Activated B cell treated with CpG ODN at 0.5 μM for 24 hours (primary cell): ENCODE data around the gene BBLN. TPM values are rescaled to one million over a fixed set of nuclear protein-coding genes. Genes with fewer than 3 reads are reported as not detected.

Source experiments
- ATAC-seq: fragments of 200-7000 bp; cut with Tn5 transposase; one replicate; pipeline ENCODE4 v1.10.0; 2021; ENCODE audit warnings: low read depth, mild to moderate bottlenecking, moderate library complexity
- CTCF ChIA-PET: fragments of 350-600 bp; sonication (Branson Sonifier 250); formaldehyde crosslinking; loops from one replicate; lab custom pipeline; 2021; ENCODE audit warnings: antibody characterized with exemption; lab: Charles Lee
- POLR2A ChIA-PET: fragments of 350-600 bp; sonication (Branson Sonifier 250); formaldehyde crosslinking; loops from one replicate; lab custom pipeline; 2021; ENCODE audit warnings: antibody characterized with exemption; lab: Charles Lee
- DNase-seq: peaks from one replicate; pipeline ENCODE4 v3.0.0; 2022
- H3K27ac Mint-ChIP-seq: one replicate; pipeline ENCODE4 v1.8.0; 2020; ENCODE audit warnings: mixed read lengths
- H3K27me3 Mint-ChIP-seq: one replicate; pipeline ENCODE4 v1.8.0; 2021; ENCODE audit warnings: mixed read lengths
- H3K36me3 Mint-ChIP-seq: one replicate; pipeline ENCODE4 v1.8.0; 2021; ENCODE audit warnings: low read depth, mixed read lengths
- H3K4me1 Mint-ChIP-seq: one replicate; pipeline ENCODE4 v1.8.0; 2021; ENCODE audit warnings: mixed read lengths
- H3K4me3 Mint-ChIP-seq: one replicate; pipeline ENCODE4 v1.8.0; 2020; ENCODE audit warnings: mild to moderate bottlenecking, mixed read lengths
- H3K9me3 Mint-ChIP-seq: one replicate; pipeline ENCODE4 v1.8.0; 2020; ENCODE audit warnings: mixed read lengths
- intact Hi-C: fragments of 100-400 bp; cut with micrococcal nuclease; formaldehyde crosslinking; loops from one replicate; pipeline ENCODE4 v1.15.1; 2024
- total RNA-seq: library from RNA; stranded (reverse); gene quantifications from 2 replicates; pipeline ENCODE4 v1.2.3, GENCODE V29; 2022
- TF ChIP-seq, protein P1 (sequence below): fragments of 200-600 bp; IDR thresholded peaks from one replicate; pipeline ENCODE4 v1.8.0; 2022; ENCODE audit warnings: antibody characterized with exemption, mild to moderate bottlenecking

The BBLN gene
- total RNA-seq, 1 donor from 2014 or later, result 47.7 TPM

- TF ChIP-seq, protein P1, sequence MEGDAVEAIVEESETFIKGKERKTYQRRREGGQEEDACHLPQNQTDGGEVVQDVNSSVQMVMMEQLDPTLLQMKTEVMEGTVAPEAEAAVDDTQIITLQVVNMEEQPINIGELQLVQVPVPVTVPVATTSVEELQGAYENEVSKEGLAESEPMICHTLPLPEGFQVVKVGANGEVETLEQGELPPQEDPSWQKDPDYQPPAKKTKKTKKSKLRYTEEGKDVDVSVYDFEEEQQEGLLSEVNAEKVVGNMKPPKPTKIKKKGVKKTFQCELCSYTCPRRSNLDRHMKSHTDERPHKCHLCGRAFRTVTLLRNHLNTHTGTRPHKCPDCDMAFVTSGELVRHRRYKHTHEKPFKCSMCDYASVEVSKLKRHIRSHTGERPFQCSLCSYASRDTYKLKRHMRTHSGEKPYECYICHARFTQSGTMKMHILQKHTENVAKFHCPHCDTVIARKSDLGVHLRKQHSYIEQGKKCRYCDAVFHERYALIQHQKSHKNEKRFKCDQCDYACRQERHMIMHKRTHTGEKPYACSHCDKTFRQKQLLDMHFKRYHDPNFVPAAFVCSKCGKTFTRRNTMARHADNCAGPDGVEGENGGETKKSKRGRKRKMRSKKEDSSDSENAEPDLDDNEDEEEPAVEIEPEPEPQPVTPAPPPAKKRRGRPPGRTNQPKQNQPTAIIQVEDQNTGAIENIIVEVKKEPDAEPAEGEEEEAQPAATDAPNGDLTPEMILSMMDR, result no peak
- no peak overlapping the region for H3K4me3 Mint-ChIP-seq
- no peak for DNase-seq
- ChIA-PET CTCF (no interaction called here), POLR2A (no interaction called here)
- no peaks in the 10 kb centered on the region for H3K9me3 Mint-ChIP-seq
- no peak for ATAC-seq
- no peaks in the 10 kb centered on the region for H3K27me3 Mint-ChIP-seq
- intact Hi-C loops, result no loop called here
- H3K27ac Mint-ChIP-seq, result no peak overlapping the region
- H3K4me1 Mint-ChIP-seq, result no peaks in the 10 kb centered on the region
- peaks cover 57% of the 10 kb centered on the region for H3K36me3 Mint-ChIP-seq
Measured at GRCh38 chr9:128169925-128170324, 9.9 kb downstream of the BBLN start.

GRCh38 chr9:128174062-128174461 lies 14.0 kb downstream of the BBLN start:
- ATAC-seq, result no peak
- Mint-ChIP-seq H3K9me3 (no peaks in the 10 kb centered on the region), H3K36me3 (peaks cover 62% of the 10 kb centered on the region), H3K27ac (no peak overlapping the region), H3K4me1 (no peaks in the 10 kb centered on the region), H3K4me3 (no peak overlapping the region), H3K27me3 (no peaks in the 10 kb centered on the region)
- TF ChIP-seq, protein P1, result no peak
- POLR2A ChIA-PET, result interaction anchor here (0.6 kb wide), 1 partner anchor 64 kb away, joined by 5 read pairs; no protein-coding TSS in a partner anchor
- DNase-seq, result no peak
- CTCF ChIA-PET, result no interaction called here
- intact Hi-C loops, result no loop called here

GRCh38 chr9:128175102-128175563 lies 15.1 kb downstream of the BBLN start:
- CTCF ChIA-PET, result no interaction called here
- no peaks in the 10 kb centered on the region for H3K27me3 Mint-ChIP-seq
- H3K9me3 Mint-ChIP-seq, result no peaks in the 10 kb centered on the region
- DNase-seq (no peak), ATAC-seq (no peak)
- no peak overlapping the region for H3K4me3 Mint-ChIP-seq
- H3K4me1 Mint-ChIP-seq, result no peaks in the 10 kb centered on the region
- TF ChIP-seq, protein P1, result no peak
- POLR2A ChIA-PET, result interaction anchor here (0.6 kb wide), 1 partner anchor 117 kb away, joined by 4 read pairs; no protein-coding TSS in a partner anchor
- no peak overlapping the region for H3K27ac Mint-ChIP-seq
- H3K36me3 Mint-ChIP-seq, result peaks cover 62% of the 10 kb centered on the region
- intact Hi-C loops, result no loop called here

- TF ChIP-seq, protein P1, result no peak
- no peak overlapping the region for H3K27ac Mint-ChIP-seq
- no peaks in the 10 kb centered on the region for H3K9me3 Mint-ChIP-seq
- POLR2A ChIA-PET, result no interaction called here
- H3K36me3 Mint-ChIP-seq, result peaks cover 65% of the 10 kb centered on the region
- H3K4me3 Mint-ChIP-seq, result no peak overlapping the region
- H3K4me1 Mint-ChIP-seq, result no peaks in the 10 kb centered on the region
- ATAC-seq (no peak), DNase-seq (no peak)
- CTCF ChIA-PET, result no interaction called here
- H3K27me3 Mint-ChIP-seq, result no peaks in the 10 kb centered on the region
- intact Hi-C loops, result no loop called here
Measured at GRCh38 chr9:128175726-128176125, 15.7 kb downstream of the BBLN start.

- H3K9me3 Mint-ChIP-seq, result no peaks in the 10 kb centered on the region
- intact Hi-C loops, result no loop called here
- POLR2A ChIA-PET, result no interaction called here
- TF ChIP-seq, protein P1, result no peak
- H3K4me3 Mint-ChIP-seq, result no peak overlapping the region
- no peak for DNase-seq
- peaks cover 73% of the 10 kb centered on the region for H3K36me3 Mint-ChIP-seq
- CTCF ChIA-PET, result no interaction called here
- no peak for ATAC-seq
- no peaks in the 10 kb centered on the region for H3K4me1 Mint-ChIP-seq
- H3K27me3 Mint-ChIP-seq, result no peaks in the 10 kb centered on the region
- H3K27ac Mint-ChIP-seq, result no peak overlapping the region
Measured at GRCh38 chr9:128178806-128179431, 18.9 kb downstream of the BBLN start.
